ENCODE data around the gene OMP. TPM values are rescaled to one million over a fixed set of nuclear protein-coding genes. Genes with fewer than 3 reads are reported as not detected.

The OMP gene
- total and polyA plus RNA-seq, 2 of the 4 experiments (the other 2 are of a cell fraction) = 0.27 TPM; not detected in 1

DNA sequence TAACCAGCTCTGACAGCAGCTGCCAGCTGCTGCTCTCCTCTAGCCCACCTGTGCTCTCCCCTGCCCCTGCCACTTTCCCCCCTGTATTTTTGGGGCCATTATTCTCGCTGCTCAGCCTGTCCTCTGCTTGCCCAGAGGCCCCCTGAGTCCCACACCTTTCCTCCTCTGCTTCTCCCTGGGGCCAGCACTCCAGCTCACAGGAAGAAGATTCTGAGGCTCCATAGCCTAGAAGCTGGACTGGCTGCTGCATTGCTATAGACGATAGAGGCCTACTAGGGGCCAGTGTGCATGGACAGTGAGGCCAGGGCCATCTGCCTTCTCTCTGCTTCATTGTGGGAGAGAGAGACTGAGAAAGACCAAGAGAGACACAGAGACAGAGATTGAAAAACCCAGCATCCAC lies 679 bp downstream of the OMP start:
- TF ChIP-seq BHLHE40 (IDR thresholded peaks at IDR 0.05; ENCODE audit: low read depth, low read length) = no peak
- TF ChIP-seq, protein P1, sequence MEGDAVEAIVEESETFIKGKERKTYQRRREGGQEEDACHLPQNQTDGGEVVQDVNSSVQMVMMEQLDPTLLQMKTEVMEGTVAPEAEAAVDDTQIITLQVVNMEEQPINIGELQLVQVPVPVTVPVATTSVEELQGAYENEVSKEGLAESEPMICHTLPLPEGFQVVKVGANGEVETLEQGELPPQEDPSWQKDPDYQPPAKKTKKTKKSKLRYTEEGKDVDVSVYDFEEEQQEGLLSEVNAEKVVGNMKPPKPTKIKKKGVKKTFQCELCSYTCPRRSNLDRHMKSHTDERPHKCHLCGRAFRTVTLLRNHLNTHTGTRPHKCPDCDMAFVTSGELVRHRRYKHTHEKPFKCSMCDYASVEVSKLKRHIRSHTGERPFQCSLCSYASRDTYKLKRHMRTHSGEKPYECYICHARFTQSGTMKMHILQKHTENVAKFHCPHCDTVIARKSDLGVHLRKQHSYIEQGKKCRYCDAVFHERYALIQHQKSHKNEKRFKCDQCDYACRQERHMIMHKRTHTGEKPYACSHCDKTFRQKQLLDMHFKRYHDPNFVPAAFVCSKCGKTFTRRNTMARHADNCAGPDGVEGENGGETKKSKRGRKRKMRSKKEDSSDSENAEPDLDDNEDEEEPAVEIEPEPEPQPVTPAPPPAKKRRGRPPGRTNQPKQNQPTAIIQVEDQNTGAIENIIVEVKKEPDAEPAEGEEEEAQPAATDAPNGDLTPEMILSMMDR (conservative IDR thresholded peaks at IDR 0.05; ENCODE audit: low read depth, low read length) = no peak
- no peak for TF ChIP-seq POLR2A (IDR thresholded peaks at IDR 0.05; ENCODE audit: low read depth, low read length)
- Histone ChIP-seq H3K27ac (ENCODE audit: insufficient read depth, low read length) (no peak overlapping the region), H3K9me1 (ENCODE audit: insufficient read depth, low read length) (peaks cover 11% of the 10 kb centered on the region), H4K8ac (ENCODE audit: low read depth in 2 of 2, low read length in 2 of 2) (no peak overlapping the region), H3K9ac (ENCODE audit: low read depth, low read length) (no peak overlapping the region), H3K18ac (ENCODE audit: low read depth, low read length) (no peak overlapping the region), H3K4me1 (ENCODE audit: control insufficient read depth, insufficient read depth, low read length) (peaks cover 14% of the 10 kb centered on the region), H2BK120ac (ENCODE audit: low read depth, low read length) (no peak overlapping the region), H3K79me1 (ENCODE audit: low read depth in 1 of 2, low read length in 2 of 2) (peaks cover 0 to 9% of the 10 kb centered on the region in 2 experiments; a peak in 1 of 4 replicates), H3K27me3 (ENCODE audit: control insufficient read depth, insufficient read depth, low read length) (no peaks in the 10 kb centered on the region), H4K20me1 (ENCODE audit: insufficient read depth, low read length) (peaks cover 9% of the 10 kb centered on the region; the same call in 1 of the 2 replicates), H3K9me3 (ENCODE audit: control insufficient read depth, insufficient read depth, low read length) (no peaks in the 10 kb centered on the region), H3K4ac (ENCODE audit: low read depth, low read length) (no peak overlapping the region), H4K91ac (ENCODE audit: insufficient read depth, low read depth, low read length) (no peak overlapping the region), H3K4me2 (ENCODE audit: low read depth, low read length) (no peak overlapping the region), H2BK15ac (ENCODE audit: low read depth, low read length) (no peak overlapping the region), H4K5ac (ENCODE audit: low read depth, low read length) (no peak overlapping the region), H3K4me3 (ENCODE audit: insufficient read depth, low read depth, low read length) (no peak overlapping the region), H2BK5ac (ENCODE audit: low read depth, low read length, poor library complexity, severe bottlenecking) (no peak overlapping the region), H3K23ac (ENCODE audit: low read depth, low read length) (no peak overlapping the region), H2AK5ac (ENCODE audit: low read depth, low read length) (no peak overlapping the region), H3K14ac (replicated peaks; ENCODE audit: low read depth, low read length) (no peak overlapping the region), H3K36me3 (ENCODE audit: control insufficient read depth, insufficient read depth, low read length) (peaks cover 2% of the 10 kb centered on the region; the same call in 1 of the 2 replicates), H2BK20ac (ENCODE audit: low read depth, low read length) (no peak overlapping the region), H3K56ac (ENCODE audit: extremely low read depth, insufficient read depth, low read length) (no peak overlapping the region), H2AFZ (replicated peaks; ENCODE audit: low read length, poor library complexity) (no peak overlapping the region), H2AK9ac (replicated peaks; ENCODE audit: low read depth, low read length, poor library complexity) (no peak overlapping the region)
- ATAC-seq (ENCODE audit: low read depth) (no peak), DNase-seq (no peak)
- WGBS, 2 experiments (ENCODE audit: extremely low coverage in 2 of 2, insufficient read length in 1 of 2) = 71% methylated on average over 1 of the region's 2 CpGs; no CpG with 5 or more reads in 1 of the 2 experiments
- intact Hi-C loops (cut with micrococcal nuclease) = no loop called here
- BruUV-seq (replicated peaks) = no TSS peak
- dilution Hi-C loops (cut with HindIII; ENCODE audit: low sequenced_read_pairs, unreplicated experiment) = no loop called here
- ChIA-PET POLR2A (ENCODE audit: unreplicated experiment) (no interaction called here), CTCF (no interaction called here)
- in situ Hi-C loops (cut with MboI; ENCODE audit: low sequenced_read_pairs) = no loop called here

All from IMR-90 (cell line).